ENCODE measurements around the gene ZFAND5. TPM values are rescaled to one million over a fixed set of nuclear protein-coding genes. Genes with fewer than 3 reads are reported as not detected.

Gene ZFAND5
- total RNA-seq, 1 experiment from 2014 or later: 113 TPM

DNA sequence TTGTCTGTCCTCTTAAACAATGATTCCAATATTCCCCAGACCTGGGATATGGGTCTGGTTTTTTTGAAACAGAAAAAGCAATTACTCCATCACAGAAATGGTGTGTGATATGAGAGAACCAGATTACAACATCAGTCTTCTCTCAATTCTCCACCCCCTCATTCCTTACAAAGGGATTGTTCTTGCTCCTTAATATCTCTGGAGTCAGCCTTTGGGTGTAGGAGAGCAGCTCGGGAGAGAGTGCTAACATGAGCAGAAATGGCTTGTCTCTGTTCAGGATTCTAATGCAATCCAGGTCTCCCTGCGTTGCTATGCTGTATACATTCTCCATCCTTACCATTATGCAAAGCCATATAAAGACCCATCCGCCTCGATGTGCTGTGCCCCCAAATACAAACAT, 32.7 kb downstream of the ZFAND5 start:
- no peak for DNase-seq (ENCODE audit: extremely low read depth, low read depth)

GRCh38 chr9:72327631-72328030, 37.4 kb downstream of the ZFAND5 start:
- no peak for DNase-seq (ENCODE audit: extremely low read depth, low read depth)

DNA sequence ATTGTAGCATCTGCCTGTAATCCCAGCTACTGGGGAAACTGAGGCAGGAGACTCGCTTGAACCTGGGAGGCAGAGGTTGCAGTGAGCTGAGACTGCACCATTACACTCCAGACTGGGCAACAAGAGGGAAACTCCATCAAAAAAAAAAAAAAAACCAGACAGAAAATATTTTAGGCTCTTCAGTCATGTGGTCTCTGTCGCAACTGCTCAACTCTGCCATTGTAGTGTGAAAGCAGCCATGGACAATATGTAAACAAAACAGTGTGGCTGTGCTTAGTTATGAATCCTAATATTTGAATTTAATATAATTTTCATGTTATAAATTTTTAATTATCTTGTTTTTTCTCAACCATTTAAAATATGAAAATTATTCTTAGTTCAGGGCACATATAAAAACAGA, 38.4 kb downstream of the ZFAND5 start:
- no peak for DNase-seq (ENCODE audit: extremely low read depth, low read depth)

DNA sequence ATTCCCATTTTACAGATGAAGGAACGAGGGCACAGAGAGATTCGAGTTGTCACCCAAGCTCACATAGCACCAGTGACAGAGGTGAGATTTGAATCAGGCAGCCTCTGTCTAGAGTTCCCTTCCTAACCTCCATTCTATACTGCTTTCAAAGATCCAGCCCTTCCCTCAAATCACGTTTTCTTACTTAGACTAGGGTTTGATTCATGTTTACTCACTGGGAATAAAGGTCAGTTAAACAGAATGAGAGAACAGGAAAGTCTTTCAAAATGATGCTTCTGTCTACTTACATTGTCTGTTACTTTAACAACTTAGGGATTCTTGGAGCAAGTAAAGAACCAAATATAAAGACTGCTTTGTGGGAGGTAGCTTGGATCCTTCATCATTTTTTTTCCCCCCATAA, 40.0 kb downstream of the ZFAND5 start:
- no peak for DNase-seq (ENCODE audit: extremely low read depth, low read depth)

DNA sequence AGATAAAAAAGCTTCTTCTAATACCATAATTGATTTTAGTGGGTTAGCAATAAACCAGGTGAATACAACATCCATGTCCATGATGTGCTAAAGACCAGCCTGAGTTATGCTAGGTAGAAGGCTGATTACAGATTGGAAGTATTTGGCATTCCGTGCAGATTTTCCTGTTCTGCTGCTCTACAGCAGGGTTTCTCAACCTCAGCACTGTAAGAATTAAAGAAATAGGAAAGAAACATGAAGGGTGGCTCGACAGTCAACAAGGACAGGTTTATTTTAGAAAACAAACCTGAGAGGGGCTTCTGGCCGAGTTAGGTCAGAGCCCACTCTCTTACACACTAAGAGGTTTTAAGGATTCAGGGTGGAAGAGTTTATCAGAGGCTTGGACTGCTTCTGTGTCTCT, 42.3 kb downstream of the ZFAND5 start:
- no peak for DNase-seq (ENCODE audit: extremely low read depth, low read depth)

- DNase-seq (ENCODE audit: extremely low read depth, low read depth): no peak
These were observed 42.7 kb downstream of the ZFAND5 start for GRCh38 chr9:72322259-72322658.

DNA sequence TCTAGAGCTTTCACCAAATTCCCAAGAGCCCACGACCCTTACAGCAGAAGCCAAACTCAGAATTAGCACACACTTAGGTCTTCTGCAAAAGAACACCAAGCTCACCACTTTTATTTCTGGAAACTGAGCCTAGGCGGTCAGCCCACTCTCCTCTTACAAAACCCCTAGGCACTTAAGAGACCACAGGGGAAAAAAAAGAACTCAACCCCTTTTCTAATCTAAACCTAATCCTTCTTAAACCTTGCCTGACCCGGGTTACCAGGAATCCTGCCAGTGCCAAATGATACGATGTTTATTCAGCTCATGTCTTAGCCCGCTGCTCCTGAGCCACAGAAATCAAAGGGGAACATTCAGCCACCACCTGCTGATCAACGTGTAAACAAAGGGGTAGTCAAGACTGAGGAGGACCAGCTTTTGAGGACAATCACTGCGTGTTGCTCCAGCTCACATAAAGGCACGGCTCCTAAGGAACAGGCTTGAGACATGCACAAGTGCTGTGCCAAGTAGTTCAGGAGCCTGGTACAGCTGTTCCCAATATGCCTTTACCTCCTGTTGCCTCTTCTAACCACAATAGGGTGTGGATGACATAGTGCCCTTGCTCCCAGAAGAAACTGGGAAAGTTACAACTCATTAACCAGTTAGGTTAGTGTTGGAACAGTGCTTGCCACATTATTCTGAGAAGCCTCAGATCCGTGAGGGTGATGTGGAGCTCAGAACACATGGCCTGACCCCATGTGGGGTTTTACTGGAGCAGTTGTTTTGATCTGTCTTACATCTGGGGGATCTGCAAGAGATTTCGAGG, 49.3 kb downstream of the ZFAND5 start:
- DNase-seq (ENCODE audit: extremely low read depth, low read depth): no peak

- DNase-seq (ENCODE audit: extremely low read depth, low read depth): no peak
These were observed 49.9 kb downstream of the ZFAND5 start for GRCh38 chr9:72315089-72315509.

GRCh38 chr9:72313507-72313906, 51.5 kb downstream of the ZFAND5 start:
- DNase-seq (ENCODE audit: extremely low read depth, low read depth): no peak

DNA sequence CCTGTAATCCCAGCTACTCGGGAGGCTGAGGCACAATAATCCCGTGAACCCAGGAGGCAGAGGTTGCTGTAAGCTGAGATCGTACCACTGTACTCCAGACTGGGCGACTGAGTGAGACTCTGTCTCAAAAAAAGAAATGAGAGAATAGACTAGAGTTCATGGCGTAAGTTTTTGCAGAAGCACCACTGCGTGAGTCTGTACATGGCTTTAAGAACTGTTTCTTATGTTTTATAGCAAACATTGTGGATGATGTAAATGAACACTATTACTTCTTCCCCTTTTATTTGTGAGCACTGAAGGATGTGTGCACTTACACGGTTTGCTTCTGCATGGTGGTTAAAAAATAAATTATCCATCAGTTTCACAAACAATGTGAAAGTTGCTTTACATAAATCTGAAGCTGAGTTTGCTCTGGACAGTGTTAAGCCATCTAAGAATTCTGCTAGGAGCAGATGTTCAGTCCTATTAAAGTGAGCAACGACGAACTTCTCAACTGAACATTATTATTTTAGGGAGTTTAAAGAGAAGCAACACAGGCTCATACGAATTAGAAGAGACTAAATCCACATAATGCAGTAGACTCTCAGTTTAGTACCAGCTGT, 52.5 kb downstream of the ZFAND5 start:
- DNase-seq (ENCODE audit: extremely low read depth, low read depth): no peak

- DNase-seq (ENCODE audit: extremely low read depth, low read depth): no peak
These were observed 55.5 kb downstream of the ZFAND5 start for GRCh38 chr9:72309364-72310133.

DNA sequence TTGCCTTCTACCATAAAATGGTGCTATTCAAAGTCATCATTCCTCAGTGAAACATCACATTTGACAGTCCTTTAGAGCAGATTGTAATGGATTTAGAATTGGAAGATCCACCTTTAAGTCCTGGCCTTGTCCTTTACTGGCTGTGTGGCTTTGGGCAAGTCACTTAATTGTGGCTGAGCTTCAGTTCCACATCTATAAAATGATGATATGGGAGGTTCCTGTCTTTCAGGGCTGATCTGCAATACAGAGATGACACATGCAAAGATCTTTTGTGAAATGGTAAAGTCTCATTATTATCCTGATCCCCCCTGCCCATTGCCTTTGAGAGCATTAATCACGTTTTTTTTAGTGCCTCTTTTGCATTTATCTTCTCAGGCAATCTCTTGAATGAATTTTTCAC, 58.2 kb downstream of the ZFAND5 start:
- DNase-seq (ENCODE audit: extremely low read depth, low read depth): no peak

- DNase-seq (ENCODE audit: extremely low read depth, low read depth): no peak
These were observed 59.3 kb downstream of the ZFAND5 start for GRCh38 chr9:72305707-72306106.

DNA sequence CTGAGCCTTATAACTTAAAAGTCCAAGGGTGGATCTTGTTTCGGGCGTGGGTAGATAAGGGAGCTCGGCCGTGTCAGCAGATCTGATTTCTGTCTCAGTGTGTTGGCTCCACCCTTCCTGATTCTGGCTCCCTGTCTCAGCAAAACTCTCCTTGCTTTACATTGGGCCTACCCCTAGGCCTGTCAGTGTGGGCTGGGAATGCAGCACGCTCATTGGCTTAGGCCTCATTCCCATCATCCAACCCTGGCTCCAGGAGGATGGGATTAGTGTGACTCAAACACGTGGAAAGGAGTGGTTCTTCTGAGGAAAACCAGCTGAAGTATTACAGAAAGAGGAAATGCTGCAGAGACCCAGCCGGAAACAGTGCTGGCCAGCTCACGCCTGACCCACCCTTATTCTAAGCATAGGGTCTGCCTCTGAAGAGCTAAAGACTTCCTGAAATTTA, 59.9 kb downstream of the ZFAND5 start:
- no peak for DNase-seq (ENCODE audit: extremely low read depth, low read depth)

DNA sequence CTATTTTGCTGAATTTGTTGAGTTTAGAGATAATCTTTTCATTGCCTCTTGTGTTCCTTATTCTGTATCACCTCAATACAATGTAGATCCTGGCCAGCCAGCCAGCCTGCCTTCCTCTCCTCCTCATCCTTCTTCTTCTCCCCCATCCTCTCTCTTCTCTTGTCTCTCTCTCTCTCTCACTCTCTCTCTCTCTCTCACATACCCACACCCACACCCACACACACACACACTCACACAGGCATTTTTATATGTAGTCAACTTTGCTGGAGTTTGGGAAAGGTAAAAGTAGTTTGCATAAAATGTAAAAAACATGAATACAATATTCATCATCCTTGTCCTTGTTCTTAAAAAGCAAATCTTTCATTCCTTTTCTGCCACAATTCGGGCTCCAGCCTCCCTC, 60.5 kb downstream of the ZFAND5 start:
- no peak for DNase-seq (ENCODE audit: extremely low read depth, low read depth)

Other genes starting within 250 kb of the ZFAND5 start
- gene GDA, start 215.8 kb downstream of the ZFAND5 start, total RNA-seq (2014; rRNA removed; shearing (Covaris generic)): 311 and 357 TPM in 2 replicates
- gene TMC1, start 156.4 kb upstream of the ZFAND5 start, total RNA-seq (2014; rRNA removed; shearing (Covaris generic)): not detected in 2 replicates

Measured in NCI-H460 (cell line).